HEK293T (cell line): ENCODE results near the gene UCP3.

Experiments used
- BHLHE40 ChIP-seq: fragments of 450-650 bp; IDR thresholded peaks from 2 replicates; pipeline ENCODE4 v1.6.1; 2016; ENCODE audit warnings: mild to moderate bottlenecking, moderate library complexity, borderline replicate concordance
- FOXM1 ChIP-seq: fragments of 450-650 bp; IDR thresholded peaks from 2 replicates; pipeline ENCODE4 v1.6.1; 2017; ENCODE audit warnings: mild to moderate bottlenecking, borderline replicate concordance
- HDGF ChIP-seq: fragments of 450-650 bp; IDR thresholded peaks from 2 replicates; pipeline ENCODE4 v1.6.1; 2017; ENCODE audit warnings: antibody characterized with exemption, borderline replicate concordance
- NFRKB ChIP-seq: fragments of 450-650 bp; IDR thresholded peaks from 2 replicates; pipeline ENCODE4 v1.6.1; 2016; ENCODE audit warnings: mild to moderate bottlenecking, moderate library complexity
- SP1 ChIP-seq: fragments of 450-650 bp; IDR thresholded peaks from 2 replicates; pipeline ENCODE4 v1.6.1; 2017
- SUZ12 ChIP-seq: fragments of 450-650 bp; IDR thresholded peaks from 2 replicates; pipeline ENCODE4 v1.6.1; 2016; ENCODE audit warnings: mild to moderate bottlenecking
- TF ChIP-seq, protein P1 (sequence below): fragments of 450-650 bp; IDR thresholded peaks from 2 replicates; pipeline ENCODE4 v1.6.1; 2016

DNA sequence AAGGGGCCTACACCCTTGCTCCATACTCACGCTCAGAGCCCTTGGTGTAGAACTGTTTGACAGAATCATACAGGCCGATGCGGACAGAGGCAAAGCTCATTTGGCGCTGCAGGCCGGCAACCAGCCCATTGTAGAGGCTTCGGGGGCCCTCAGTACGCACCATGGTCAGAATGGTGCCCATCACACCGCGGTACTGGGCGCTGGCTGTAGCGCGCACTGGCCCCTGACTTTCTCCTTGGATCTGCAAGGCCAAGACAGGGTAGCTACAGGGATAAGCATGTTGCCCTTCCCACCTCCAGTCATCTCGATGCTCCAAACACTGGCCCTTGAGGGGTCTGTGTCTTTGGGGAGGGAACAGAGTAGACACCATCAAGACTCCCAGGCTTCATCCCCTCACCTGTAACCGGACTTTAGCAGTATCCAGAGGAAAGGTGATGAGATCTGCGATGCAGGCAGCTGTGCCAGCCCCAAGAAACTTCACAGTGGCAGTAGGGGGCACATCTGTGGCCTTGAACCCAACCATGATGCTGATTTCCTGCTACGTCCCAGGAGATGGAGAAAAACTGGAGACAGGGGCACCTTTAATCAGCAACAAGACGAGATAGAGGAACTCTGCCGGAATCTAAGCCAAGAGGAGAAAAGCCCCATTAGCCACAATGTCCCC is 30.9 kb downstream of the UCP3 start:
- TF ChIP-seq NFRKB (no peak), HDGF (no peak), SP1 (no peak), SUZ12 (no peak), FOXM1 (no peak), BHLHE40 (no peak)
- TF ChIP-seq, protein P1, sequence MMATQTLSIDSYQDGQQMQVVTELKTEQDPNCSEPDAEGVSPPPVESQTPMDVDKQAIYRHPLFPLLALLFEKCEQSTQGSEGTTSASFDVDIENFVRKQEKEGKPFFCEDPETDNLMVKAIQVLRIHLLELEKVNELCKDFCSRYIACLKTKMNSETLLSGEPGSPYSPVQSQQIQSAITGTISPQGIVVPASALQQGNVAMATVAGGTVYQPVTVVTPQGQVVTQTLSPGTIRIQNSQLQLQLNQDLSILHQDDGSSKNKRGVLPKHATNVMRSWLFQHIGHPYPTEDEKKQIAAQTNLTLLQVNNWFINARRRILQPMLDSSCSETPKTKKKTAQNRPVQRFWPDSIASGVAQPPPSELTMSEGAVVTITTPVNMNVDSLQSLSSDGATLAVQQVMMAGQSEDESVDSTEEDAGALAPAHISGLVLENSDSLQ, result no peak
